Measurements from ENCODE around the gene GINS2. TPM values are rescaled to one million over a fixed set of nuclear protein-coding genes. Genes with fewer than 3 reads are reported as not detected.

The GINS2 gene
- total RNA-seq, 3 donors from 2014 or later, result 0.66 to 3.1 (median 1.1) TPM

DNA sequence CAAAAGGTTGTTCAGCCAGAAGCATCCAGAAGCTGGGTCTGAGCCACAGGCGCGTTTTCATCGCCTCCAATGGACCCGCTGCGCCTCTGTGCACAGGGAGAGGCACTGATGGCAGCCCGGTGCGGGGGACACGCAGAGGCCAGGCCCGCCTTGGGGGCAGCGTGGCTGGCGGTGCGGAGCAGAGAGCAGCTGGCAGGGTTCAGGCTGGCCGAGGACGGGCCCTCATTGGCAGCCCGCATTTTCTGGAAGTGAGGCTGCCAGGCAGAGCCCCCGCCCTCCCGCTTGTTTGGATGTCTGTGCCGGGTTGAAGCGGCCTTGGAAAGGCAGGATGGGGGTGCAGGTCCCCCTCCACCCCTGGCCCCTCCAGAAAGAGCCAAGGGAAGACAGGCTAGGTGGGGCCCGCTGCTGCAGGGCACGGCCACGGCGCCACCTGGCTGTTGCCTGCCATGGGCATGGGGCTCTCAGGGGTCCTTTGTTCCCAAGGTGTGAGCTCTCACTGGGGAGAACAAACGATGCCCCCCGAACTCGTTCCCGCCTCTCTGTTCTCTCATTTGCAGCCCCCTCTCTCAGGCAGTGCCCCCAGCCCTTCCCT is 56.9 kb downstream of the GINS2 start:
- Histone ChIP-seq H3K27ac (no peak overlapping the region), H3K4me3 (no peak overlapping the region), H3K9me3 (peaks cover 3 to 8% of the 10 kb centered on the region in 2 donors), H3K36me3 (no peaks in the 10 kb centered on the region), H3K27me3 (no peaks in the 10 kb centered on the region), H3K4me1 (no peaks in the 10 kb centered on the region)
- intact Hi-C loops (cut with DNase I; ENCODE audit: low total_unique reads), result no loop called here
- TF ChIP-seq POLR2A (IDR thresholded peaks at IDR 0.05) (no peak), POLR2AphosphoS5 (IDR thresholded peaks at IDR 0.05) (no peak)
- TF ChIP-seq, protein P1, sequence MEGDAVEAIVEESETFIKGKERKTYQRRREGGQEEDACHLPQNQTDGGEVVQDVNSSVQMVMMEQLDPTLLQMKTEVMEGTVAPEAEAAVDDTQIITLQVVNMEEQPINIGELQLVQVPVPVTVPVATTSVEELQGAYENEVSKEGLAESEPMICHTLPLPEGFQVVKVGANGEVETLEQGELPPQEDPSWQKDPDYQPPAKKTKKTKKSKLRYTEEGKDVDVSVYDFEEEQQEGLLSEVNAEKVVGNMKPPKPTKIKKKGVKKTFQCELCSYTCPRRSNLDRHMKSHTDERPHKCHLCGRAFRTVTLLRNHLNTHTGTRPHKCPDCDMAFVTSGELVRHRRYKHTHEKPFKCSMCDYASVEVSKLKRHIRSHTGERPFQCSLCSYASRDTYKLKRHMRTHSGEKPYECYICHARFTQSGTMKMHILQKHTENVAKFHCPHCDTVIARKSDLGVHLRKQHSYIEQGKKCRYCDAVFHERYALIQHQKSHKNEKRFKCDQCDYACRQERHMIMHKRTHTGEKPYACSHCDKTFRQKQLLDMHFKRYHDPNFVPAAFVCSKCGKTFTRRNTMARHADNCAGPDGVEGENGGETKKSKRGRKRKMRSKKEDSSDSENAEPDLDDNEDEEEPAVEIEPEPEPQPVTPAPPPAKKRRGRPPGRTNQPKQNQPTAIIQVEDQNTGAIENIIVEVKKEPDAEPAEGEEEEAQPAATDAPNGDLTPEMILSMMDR (IDR thresholded peaks at IDR 0.05), result no peak
- no peak for DNase-seq (ENCODE audit: low spot score in 2 of 2)

DNA sequence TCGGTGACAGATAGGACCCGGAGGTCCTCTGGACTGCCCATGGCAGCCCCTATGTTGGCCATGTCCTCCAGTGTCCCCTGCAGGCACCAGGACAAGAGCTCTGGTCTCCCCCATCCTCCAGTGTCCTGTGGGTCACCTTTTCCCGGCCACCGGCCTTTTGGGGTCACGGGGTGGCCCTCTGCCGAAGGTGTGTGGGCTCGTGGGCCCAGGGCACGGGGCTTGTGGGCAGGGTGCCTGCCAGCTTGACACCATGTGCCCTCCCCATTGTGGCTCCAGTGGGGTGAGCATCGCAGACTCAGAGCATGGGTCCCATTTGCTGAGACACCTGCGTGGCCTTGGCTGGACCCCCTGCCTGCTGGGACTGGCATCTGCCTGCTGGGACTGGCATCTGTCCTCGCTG is 57.5 kb downstream of the GINS2 start:
- Histone ChIP-seq H3K4me3 (no peak overlapping the region), H3K4me1 (no peaks in the 10 kb centered on the region), H3K27me3 (no peaks in the 10 kb centered on the region), H3K36me3 (no peaks in the 10 kb centered on the region), H3K9me3 (peaks cover 3 to 8% of the 10 kb centered on the region in 2 donors), H3K27ac (no peak overlapping the region)
- intact Hi-C loops (cut with DNase I; ENCODE audit: low total_unique reads), result no loop called here
- TF ChIP-seq POLR2A (IDR thresholded peaks at IDR 0.05) (no peak), POLR2AphosphoS5 (IDR thresholded peaks at IDR 0.05) (no peak)
- TF ChIP-seq, protein P1 (IDR thresholded peaks at IDR 0.05), result no peak
- no peak for DNase-seq (ENCODE audit: low spot score in 2 of 2)

DNA sequence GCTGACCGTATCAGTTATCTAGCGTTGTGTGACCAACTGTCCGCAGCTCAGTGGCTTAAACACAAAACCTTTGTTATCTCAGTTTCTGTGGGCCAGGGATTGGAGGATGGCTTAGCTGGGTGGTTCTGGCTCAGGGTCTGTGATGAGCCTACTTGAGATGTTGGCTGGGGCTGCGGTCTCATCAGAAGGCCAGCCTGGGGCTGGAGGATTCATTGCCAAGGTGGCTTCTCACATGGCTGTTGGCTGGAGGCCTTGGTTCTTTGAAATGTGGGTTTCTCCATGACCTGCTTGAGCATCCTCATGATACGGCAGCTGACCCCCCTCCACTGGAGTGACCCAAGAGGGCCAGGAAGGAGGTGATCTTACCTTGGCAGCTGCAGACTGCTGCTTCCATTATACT is 58.9 kb downstream of the GINS2 start:
- Histone ChIP-seq H3K36me3 (no peaks in the 10 kb centered on the region), H3K27ac (no peak overlapping the region), H3K9me3 (peaks cover 3 to 8% of the 10 kb centered on the region in 2 donors), H3K27me3 (no peaks in the 10 kb centered on the region), H3K4me1 (peaks cover 0 to 5% of the 10 kb centered on the region in 2 donors), H3K4me3 (no peak overlapping the region)
- intact Hi-C loops (cut with DNase I; ENCODE audit: low total_unique reads), result no loop called here
- no peak for DNase-seq (ENCODE audit: low spot score in 2 of 2)
- TF ChIP-seq POLR2A (IDR thresholded peaks at IDR 0.05), result no peak
- no peak for TF ChIP-seq POLR2AphosphoS5 (IDR thresholded peaks at IDR 0.05)
- TF ChIP-seq, protein P1 (IDR thresholded peaks at IDR 0.05), result no peak

DNA sequence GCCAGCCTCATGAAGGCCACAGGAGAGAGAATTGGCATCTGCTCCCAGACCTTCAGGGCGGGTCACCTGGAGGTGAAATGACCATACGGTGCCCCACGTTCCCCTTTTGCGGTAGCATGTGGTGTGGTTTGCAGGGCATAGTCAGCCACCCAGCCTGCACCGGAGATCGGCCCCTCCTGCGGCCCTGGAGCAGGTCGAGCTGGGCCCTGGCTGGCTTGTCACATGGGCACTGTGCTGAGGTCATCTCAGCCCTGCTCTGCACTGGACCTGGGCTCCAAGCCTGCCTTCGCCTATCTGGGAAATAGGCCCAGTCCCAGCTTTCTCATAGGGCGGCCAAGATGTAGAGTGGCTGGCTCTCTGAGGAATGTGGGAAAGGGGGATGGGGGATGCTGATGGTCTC is 59.4 kb downstream of the GINS2 start:
- TF ChIP-seq POLR2A (IDR thresholded peaks at IDR 0.05) (no peak), POLR2AphosphoS5 (IDR thresholded peaks at IDR 0.05) (no peak)
- TF ChIP-seq, protein P1 (IDR thresholded peaks at IDR 0.05), result no peak
- Histone ChIP-seq H3K27ac (no peak overlapping the region), H3K4me3 (no peak overlapping the region), H3K4me1 (peaks cover 0 to 5% of the 10 kb centered on the region in 2 donors), H3K9me3 (peaks cover 3 to 8% of the 10 kb centered on the region in 2 donors), H3K27me3 (no peaks in the 10 kb centered on the region), H3K36me3 (no peaks in the 10 kb centered on the region)
- no peak for DNase-seq (ENCODE audit: low spot score in 2 of 2)
- intact Hi-C loops (cut with DNase I; ENCODE audit: low total_unique reads), result no loop called here

DNA sequence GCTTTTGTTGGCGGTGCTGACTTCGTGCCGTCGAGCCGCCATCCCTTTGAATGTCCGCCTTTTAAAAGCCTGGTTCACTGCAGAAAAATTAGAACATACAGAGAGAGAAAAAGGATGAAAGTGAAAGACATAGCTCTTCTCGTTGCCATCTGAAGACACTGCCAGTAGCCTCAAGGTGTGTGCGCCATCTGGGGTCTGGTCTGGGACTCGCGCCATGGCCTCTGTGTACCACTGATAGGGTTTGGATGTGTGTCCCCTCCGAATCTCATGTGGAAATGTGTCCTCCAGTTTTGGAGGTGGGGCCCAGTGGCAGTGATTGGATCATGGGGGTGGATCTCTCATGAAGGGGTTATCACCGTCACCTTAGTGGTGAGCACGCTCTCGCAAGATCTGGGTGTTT is 60.1 kb downstream of the GINS2 start:
- Histone ChIP-seq H3K9me3 (peaks cover 3 to 8% of the 10 kb centered on the region in 2 donors), H3K27me3 (no peaks in the 10 kb centered on the region), H3K4me3 (no peak overlapping the region), H3K36me3 (no peaks in the 10 kb centered on the region), H3K27ac (no peak overlapping the region), H3K4me1 (peaks cover 0 to 5% of the 10 kb centered on the region in 2 donors)
- TF ChIP-seq POLR2AphosphoS5 (IDR thresholded peaks at IDR 0.05) (no peak), POLR2A (IDR thresholded peaks at IDR 0.05) (no peak)
- TF ChIP-seq, protein P1 (IDR thresholded peaks at IDR 0.05), result no peak
- intact Hi-C loops (cut with DNase I; ENCODE audit: low total_unique reads), result no loop called here
- DNase-seq (ENCODE audit: low spot score in 2 of 2), result no peak

Measured in breast epithelium (tissue), 4 donors.